GM10248 (cell line): ENCODE measurements around the gene LAMB2.
A peak's percentile ranks its signal among the peaks of the same experiment; 100 is the strongest.

Experiments
- CTCF ChIA-PET: fragments of 300-600 bp; sonication (Branson Sonifier 250); formaldehyde crosslinking; extraction: SDS; loops from one replicate; lab custom pipeline; 2021; ENCODE audit warnings: antibody characterized with exemption; lab: Yijun Ruan, JAX
- POLR2A ChIA-PET: fragments of 350-650 bp; sonication (Branson Sonifier 250); formaldehyde crosslinking; extraction: SDS; loops from one replicate; lab custom pipeline; 2020; ENCODE audit warnings: antibody characterized with exemption; lab: Yijun Ruan, JAX
- DNase-seq: peaks from one replicate; pipeline ENCODE4 v3.0.0; 2012; ENCODE audit errors: extremely low spot score
- CTCF ChIP-seq: IDR thresholded peaks from 2 replicates; pipeline ENCODE4 v1.5.1; 2012; ENCODE audit warnings: mild to moderate bottlenecking, low read depth; ENCODE audit errors: extremely low read depth, missing control alignments, control extremely low read depth

Gene LAMB2

GRCh38 chr3:49173792-49174170, 40.9 kb upstream of the LAMB2 start:
- no peak for DNase-seq
- ChIA-PET CTCF (interaction anchor here (1.2 kb wide), 1 partner anchor 10 kb away, joined by 3 read pairs; no protein-coding TSS in a partner anchor), POLR2A (no interaction called here)
- no peak for TF ChIP-seq CTCF

- ChIA-PET CTCF (interaction anchor here (0.9 to 1.5 kb wide), 4 partner anchors 8 to 271 kb away, joined by 3 to 4 read pairs (median 3); no protein-coding TSS in a partner anchor), POLR2A (no interaction called here)
- no peak for TF ChIP-seq CTCF
These were observed 40.4 kb upstream of the LAMB2 start for GRCh38 chr3:49173116-49173791.

GRCh38 chr3:49172551-49173041, 39.7 kb upstream of the LAMB2 start:
- CTCF ChIA-PET = interaction anchor here (0.9 to 1.5 kb wide), 4 partner anchors 9 to 272 kb away, joined by 3 to 4 read pairs (median 3); no protein-coding TSS in a partner anchor
- no peak for TF ChIP-seq CTCF
- no peak for DNase-seq
- POLR2A ChIA-PET = no interaction called here

More at GRCh38 chr3:49173116-49173791, 40.4 kb upstream of the LAMB2 start:
- no peak for DNase-seq

GRCh38 chr3:49171775-49172500, 39.1 kb upstream of the LAMB2 start:
- TF ChIP-seq CTCF = no peak
- DNase-seq = no peak
- CTCF ChIA-PET = interaction anchor here (0.7 to 6.1 kb wide), 20 partner anchors 10 to 383 kb away, joined by 3 to 56 read pairs (median 6); partner anchors contain the start of genes BSN, C3orf62, QRICH1 and USP4
- POLR2A ChIA-PET = no interaction called here

GRCh38 chr3:49171119-49171774, 38.4 kb upstream of the LAMB2 start, which contains the start of gene KLHDC8B:
Gene KLHDC8B (plus strand): TSS chr3:49171598. CDS start chr3:49172770, 1,172 bp downstream.
- POLR2A ChIA-PET = no interaction called here
- CTCF ChIA-PET = interaction anchor here (0.6 to 6.1 kb wide), 33 partner anchors 8 to 384 kb away, joined by 3 to 56 read pairs (median 4); partner anchors contain the start of genes BSN, C3orf62, LAMB2 and QRICH1
- peak; percentile 91 for DNase-seq
- peak; percentile 97 for TF ChIP-seq CTCF

- ChIA-PET POLR2A (no interaction called here), CTCF (interaction anchor here (0.6 to 6.1 kb wide), 36 partner anchors 8 to 384 kb away, joined by 3 to 56 read pairs (median 4); partner anchors contain the start of genes BSN, C3orf62, DAG1 and LAMB2)
- TF ChIP-seq CTCF = no peak
- no peak for DNase-seq
These were observed 37.9 kb upstream of the LAMB2 start for GRCh38 chr3:49170744-49171118.
